Muscle of leg (tissue), 11 donors: Measurements from ENCODE around the gene MEOX1. TPM values are rescaled to one million over a fixed set of nuclear protein-coding genes. Genes with fewer than 3 reads are reported as not detected.

Experiments
- DNase-seq: peaks from one replicate; pipeline ENCODE4 v3.0.0; 2013
- H3K27ac ChIP-seq: one replicate; pipeline ENCODE4 v1.5.1; 2013; ENCODE audit warnings: mild to moderate bottlenecking, low read length, control low read depth
- H3K27me3 ChIP-seq: one replicate; pipeline ENCODE4 v1.6.1; 2013; ENCODE audit warnings: low read length; ENCODE audit not compliant: control insufficient read depth, insufficient read depth
- H3K36me3 ChIP-seq: one replicate; pipeline ENCODE4 v1.6.1; 2013; ENCODE audit warnings: low read length; ENCODE audit not compliant: control insufficient read depth, insufficient read depth
- H3K4me1 ChIP-seq: one replicate; pipeline ENCODE4 v1.6.1; 2013; ENCODE audit warnings: low read length; ENCODE audit not compliant: control insufficient read depth, insufficient read depth
- H3K4me3 ChIP-seq: one replicate; pipeline ENCODE4 v1.5.1; 2013; ENCODE audit warnings: low read length, control low read depth
- H3K9me3 ChIP-seq: replicated peaks from 2 replicates; pipeline ENCODE4 v1.6.1; 2013; ENCODE audit warnings: low read depth, low read length; ENCODE audit not compliant: control insufficient read depth
- WGBS: methylation state at CpG from one replicate; pipeline ENCODE4 v1.1.5; 2013; ENCODE audit warnings: missing lambda C conversion rate; ENCODE audit not compliant: insufficient coverage; 5-methylcytosine and 5-hydroxymethylcytosine counted together
- polyA plus RNA-seq, 8 donors: library from polyadenylated mRNA; unstranded; fragments of 120-200 nt; gene quantifications; one replicate each; pipeline versions ENCODE4 v1.2.1 to v1.2.3, GENCODE V29; 2013; ENCODE audit warnings: inconsistent platforms in 1 of 8, low replicate concordance in 1 of 8; ENCODE audit not compliant: insufficient read length in 8 of 8, insufficient read depth in 1 of 8
- total RNA-seq: library from RNA; stranded (reverse); fragments of 120-200 nt; gene quantifications from one replicate; pipeline ENCODE4 v1.2.4, GENCODE V29; 2013

MEOX1 gene
- total and polyA plus RNA-seq, 9 donors = 6.9 to 23.2 (median 13.7) TPM

- H3K36me3 ChIP-seq = no peaks in the 10 kb centered on the region
- H3K9me3 ChIP-seq = no peaks in the 10 kb centered on the region
- peaks cover 3% of the 10 kb centered on the region for H3K27me3 ChIP-seq
- no peak overlapping the region for H3K27ac ChIP-seq
- peak; percentile 59 for DNase-seq
- no peak overlapping the region for H3K4me3 ChIP-seq
- peaks cover 10% of the 10 kb centered on the region for H3K4me1 ChIP-seq
Observed at GRCh38 chr17:43625606-43626005, 36.1 kb downstream of the MEOX1 start.

GRCh38 chr17:43620581-43620980 is 41.1 kb downstream of the MEOX1 start:
- peaks cover 26% of the 10 kb centered on the region for H3K4me1 ChIP-seq
- WGBS = no CpG with 5 or more reads among the region's 2 CpGs
- no peaks in the 10 kb centered on the region for H3K27me3 ChIP-seq
- H3K36me3 ChIP-seq = no peaks in the 10 kb centered on the region
- DNase-seq = peak; percentile 81
- H3K4me3 ChIP-seq = no peak overlapping the region
- no peak overlapping the region for H3K27ac ChIP-seq
- no peaks in the 10 kb centered on the region for H3K9me3 ChIP-seq

- Histone ChIP-seq H3K27ac (no peak overlapping the region), H3K9me3 (no peaks in the 10 kb centered on the region), H3K27me3 (no peaks in the 10 kb centered on the region), H3K4me1 (peaks cover 26% of the 10 kb centered on the region), H3K4me3 (no peak overlapping the region), H3K36me3 (no peaks in the 10 kb centered on the region)
- no CpG with 5 or more reads among the region's 9 CpGs for WGBS
- no peak for DNase-seq
Observed at GRCh38 chr17:43620147-43620546, 41.6 kb downstream of the MEOX1 start.

- peak overlapping the region; percentile 29 for H3K27ac ChIP-seq
- WGBS = 33% methylated on average over 1 of the region's 5 CpGs
- no peak for DNase-seq
- H3K9me3 ChIP-seq = no peaks in the 10 kb centered on the region
- H3K4me1 ChIP-seq = peaks cover 30% of the 10 kb centered on the region
- H3K4me3 ChIP-seq = no peak overlapping the region
- H3K27me3 ChIP-seq = no peaks in the 10 kb centered on the region
- H3K36me3 ChIP-seq = no peaks in the 10 kb centered on the region
Observed at GRCh38 chr17:43619705-43620104, 42.0 kb downstream of the MEOX1 start.

- H3K27me3 ChIP-seq = no peaks in the 10 kb centered on the region
- WGBS = no CpG with 5 or more reads among the region's 8 CpGs
- H3K4me3 ChIP-seq = no peak overlapping the region
- no peaks in the 10 kb centered on the region for H3K36me3 ChIP-seq
- no peaks in the 10 kb centered on the region for H3K9me3 ChIP-seq
- H3K4me1 ChIP-seq = peaks cover 34% of the 10 kb centered on the region
- no peak overlapping the region for H3K27ac ChIP-seq
- peak; percentile 73 for DNase-seq
Observed at GRCh38 chr17:43618276-43618675, 43.4 kb downstream of the MEOX1 start.

GRCh38 chr17:43616852-43617251 is 44.9 kb downstream of the MEOX1 start:
- 74% methylated on average over 4 of the region's 5 CpGs for WGBS
- H3K4me1 ChIP-seq = peaks cover 34% of the 10 kb centered on the region
- H3K27me3 ChIP-seq = no peaks in the 10 kb centered on the region
- no peak for DNase-seq
- no peaks in the 10 kb centered on the region for H3K36me3 ChIP-seq
- H3K9me3 ChIP-seq = no peaks in the 10 kb centered on the region
- H3K4me3 ChIP-seq = no peak overlapping the region
- H3K27ac ChIP-seq = no peak overlapping the region

GRCh38 chr17:43616421-43616820 is 45.3 kb downstream of the MEOX1 start:
- no peak overlapping the region for H3K4me3 ChIP-seq
- no peak overlapping the region for H3K27ac ChIP-seq
- DNase-seq = peak; percentile 70
- peaks cover 34% of the 10 kb centered on the region for H3K4me1 ChIP-seq
- no peaks in the 10 kb centered on the region for H3K27me3 ChIP-seq
- 13% methylated on average over 1 of the region's 2 CpGs for WGBS
- H3K9me3 ChIP-seq = no peaks in the 10 kb centered on the region
- H3K36me3 ChIP-seq = no peaks in the 10 kb centered on the region

GRCh38 chr17:43616029-43616351 is 45.7 kb downstream of the MEOX1 start:
- H3K36me3 ChIP-seq = no peaks in the 10 kb centered on the region
- H3K27ac ChIP-seq = no peak overlapping the region
- peaks cover 2% of the 10 kb centered on the region for H3K27me3 ChIP-seq
- DNase-seq = no peak
- H3K4me1 ChIP-seq = peaks cover 34% of the 10 kb centered on the region
- H3K4me3 ChIP-seq = no peak overlapping the region
- H3K9me3 ChIP-seq = no peaks in the 10 kb centered on the region
- WGBS = 63% methylated on average over 1 of the region's 1 CpG

GRCh38 chr17:43615330-43616028 is 46.2 kb downstream of the MEOX1 start:
- Histone ChIP-seq H3K4me3 (no peak overlapping the region), H3K27ac (no peak overlapping the region), H3K36me3 (no peaks in the 10 kb centered on the region), H3K4me1 (peaks cover 31% of the 10 kb centered on the region), H3K27me3 (peaks cover 2% of the 10 kb centered on the region), H3K9me3 (no peaks in the 10 kb centered on the region)
- 79% methylated on average over 8 of the region's 11 CpGs for WGBS
- no peak for DNase-seq

GRCh38 chr17:43614561-43614960 is 47.2 kb downstream of the MEOX1 start:
- Histone ChIP-seq H3K27ac (peak overlapping the region; percentile 60), H3K36me3 (no peaks in the 10 kb centered on the region), H3K9me3 (no peaks in the 10 kb centered on the region), H3K4me3 (no peak overlapping the region), H3K4me1 (peaks cover 23% of the 10 kb centered on the region), H3K27me3 (peaks cover 2% of the 10 kb centered on the region)
- DNase-seq = peak; percentile 60
- 15% methylated on average over 3 of the region's 5 CpGs for WGBS

- H3K4me1 ChIP-seq = peaks cover 22% of the 10 kb centered on the region
- peak overlapping the region; percentile 60 for H3K27ac ChIP-seq
- H3K27me3 ChIP-seq = peaks cover 2% of the 10 kb centered on the region
- H3K9me3 ChIP-seq = no peaks in the 10 kb centered on the region
- H3K4me3 ChIP-seq = no peak overlapping the region
- 39% methylated on average over 6 of the region's 6 CpGs for WGBS
- H3K36me3 ChIP-seq = no peaks in the 10 kb centered on the region
- peak; percentile 89 for DNase-seq
Observed at GRCh38 chr17:43613917-43614316, 47.8 kb downstream of the MEOX1 start.
